Activated CD4-positive, alpha-beta T cell treated with anti-CD3 and anti-CD28 coated beads for 36 hours (primary cell): ENCODE measurements around the gene TJP3. TPM values are rescaled to one million over a fixed set of nuclear protein-coding genes. Genes with fewer than 3 reads are reported as not detected.

Experiments
- ATAC-seq: fragments of 200-7000 bp; cut with Tn5 transposase; one replicate; pipeline ENCODE4 v1.10.0; 2021; ENCODE audit warnings: mild to moderate bottlenecking, moderate library complexity
- CTCF ChIA-PET: fragments of 350-600 bp; sonication (Branson Sonifier 250); formaldehyde crosslinking; loops from one replicate; lab custom pipeline; 2021; ENCODE audit warnings: antibody characterized with exemption; lab: Charles Lee
- POLR2A ChIA-PET: fragments of 350-600 bp; sonication (Branson Sonifier 250); formaldehyde crosslinking; loops from one replicate; lab custom pipeline; 2021; ENCODE audit warnings: antibody characterized with exemption, inconsistent platforms; lab: Charles Lee
- DNase-seq: peaks from one replicate; pipeline ENCODE4 v3.0.0-alpha.2; 2020
- H3K27ac Mint-ChIP-seq: one replicate; pipeline ENCODE4 v1.8.0; 2021; ENCODE audit warnings: mixed read lengths
- H3K27me3 Mint-ChIP-seq: one replicate; pipeline ENCODE4 v1.8.0; 2021; ENCODE audit warnings: mixed read lengths
- H3K36me3 Mint-ChIP-seq: one replicate; pipeline ENCODE4 v1.8.0; 2021; ENCODE audit warnings: low read depth, mixed read lengths
- H3K4me1 Mint-ChIP-seq: one replicate; pipeline ENCODE4 v1.8.0; 2021; ENCODE audit warnings: mixed read lengths
- H3K4me3 Mint-ChIP-seq: one replicate; pipeline ENCODE4 v1.8.0; 2021; ENCODE audit warnings: mild to moderate bottlenecking, moderate library complexity, mixed read lengths
- H3K9me3 Mint-ChIP-seq: one replicate; pipeline ENCODE4 v1.8.0; 2021; ENCODE audit warnings: low read depth, mixed read lengths
- intact Hi-C, 2 experiments: fragments of 100-400 bp; cut with DNase I in 1 of 2; cut with micrococcal nuclease in 1 of 2; formaldehyde crosslinking; loops; one replicate each; pipeline versions ENCODE4 v1.14.2 to v1.15.1; 2022 to 2024; cut with DNase I, micrococcal nuclease
- total RNA-seq, 2 experiments: library from RNA; stranded (reverse); gene quantifications; one replicate each; pipeline ENCODE4 v1.2.3, GENCODE V29; 2021

The TJP3 gene
- total RNA-seq, 2 experiments from 2014 or later: 1.0 to 2.7 TPM

DNA sequence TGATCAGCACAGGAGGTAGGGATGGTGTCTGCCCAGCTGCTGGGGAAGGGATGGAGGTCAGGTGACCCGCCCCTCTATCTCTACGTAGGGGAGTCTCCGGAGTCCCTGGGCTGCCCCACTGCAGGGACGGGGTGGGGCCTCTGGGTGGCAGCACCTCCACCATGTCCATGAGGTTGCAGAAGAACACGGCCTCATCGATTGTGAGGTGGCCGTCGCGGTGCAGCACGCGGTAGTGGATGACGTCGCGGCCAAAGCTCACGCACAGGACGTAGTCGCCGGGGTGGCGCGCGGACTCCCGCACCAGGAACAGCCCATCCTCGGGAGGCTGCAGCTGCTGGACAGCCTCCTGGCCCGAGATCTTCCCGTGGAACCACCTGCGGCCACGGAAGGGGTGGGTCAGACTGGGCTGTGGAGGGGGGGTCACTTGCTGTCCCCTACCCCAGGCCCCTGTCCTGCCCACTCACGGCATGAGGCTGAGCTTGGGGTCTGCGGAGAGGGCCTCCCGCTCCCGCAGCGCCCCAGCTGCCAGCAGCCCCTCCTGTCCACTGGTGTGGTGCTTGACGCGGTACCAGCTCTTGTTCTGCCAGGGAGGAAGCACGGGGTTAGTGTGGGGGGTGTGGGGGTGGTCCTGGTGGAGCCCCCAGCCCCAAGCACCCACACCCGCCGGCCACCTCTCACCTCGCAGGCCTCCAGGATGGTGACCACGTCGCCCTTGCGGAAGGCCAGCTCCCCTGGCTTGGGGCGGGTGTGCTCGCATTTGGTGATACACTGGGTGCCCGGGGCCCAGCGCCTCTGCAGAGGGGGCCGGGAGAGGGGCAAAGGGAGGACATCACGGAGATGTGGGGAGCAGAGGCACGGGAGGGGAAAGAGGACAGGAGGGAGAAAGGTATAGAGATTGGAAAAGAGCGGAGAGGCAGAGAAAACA is 75.7 kb downstream of the TJP3 start:
- no peak overlapping the region for H3K27ac Mint-ChIP-seq

DNA sequence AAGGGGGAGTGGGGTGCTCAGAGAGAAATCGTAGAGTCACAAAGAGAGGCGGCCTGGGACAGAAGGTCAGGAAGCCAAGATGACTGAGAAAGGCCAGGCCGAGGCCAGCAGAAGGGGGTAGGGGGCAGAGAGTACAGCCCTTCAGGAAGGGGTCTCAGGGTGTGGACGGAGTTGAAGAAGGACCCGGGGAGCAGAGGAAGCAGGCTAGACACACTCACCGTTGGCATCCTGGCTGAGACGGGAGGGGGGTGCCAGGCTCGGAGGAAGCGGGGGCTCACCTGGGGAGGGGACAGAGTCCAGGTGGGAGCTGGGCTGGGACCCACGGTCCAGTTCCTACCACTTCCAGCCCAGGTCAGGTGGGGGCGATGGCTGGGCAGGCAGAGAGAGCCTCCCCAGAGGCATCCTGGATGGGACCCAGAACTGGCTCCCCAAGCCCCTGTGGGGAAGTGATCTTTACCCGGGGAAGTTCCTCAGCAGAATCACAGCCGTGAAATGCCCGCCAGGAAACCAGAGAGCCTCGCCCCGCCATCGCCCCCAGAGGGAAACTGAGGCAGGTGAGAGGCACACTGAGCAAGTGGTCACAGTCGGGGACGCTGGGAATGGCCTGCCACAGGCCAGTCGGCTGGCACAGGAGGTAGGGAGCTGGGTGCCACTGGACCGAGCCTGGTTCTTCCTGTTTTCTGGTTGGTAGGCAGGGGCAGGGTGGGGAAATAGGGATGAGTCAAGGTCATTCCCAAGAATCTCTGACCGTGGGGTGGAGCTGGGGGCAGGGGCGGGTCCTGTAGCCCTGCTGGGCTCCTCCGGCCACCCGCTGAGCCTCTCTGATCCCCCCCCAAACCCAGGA is 76.6 kb downstream of the TJP3 start:
- peaks cover 26% of the 10 kb centered on the region for H3K36me3 Mint-ChIP-seq
- H3K4me1 Mint-ChIP-seq: peaks cover 3% of the 10 kb centered on the region
- ChIA-PET POLR2A (interaction anchor here (0.8 kb wide), 1 partner anchor 22 kb away, joined by 4 read pairs; the partner anchor contains the start of gene MRPL54), CTCF (interaction anchor here (0.5 to 1.9 kb wide), 6 partner anchors 22 to 618 kb away, joined by 3 to 6 read pairs (median 4); partner anchors contain the start of genes CHAF1A and MRPL54)
- H3K4me3 Mint-ChIP-seq: peak overlapping the region; percentile 80
- DNase-seq (no peak), ATAC-seq (no peak)
- intact Hi-C loops: loop anchor here (1.0 to 5.0 kb wide), 3 partner anchors 37 to 187 kb away; partner anchors contain the start of gene DAPK3 (in 1 of the 2)
- peak overlapping the region; percentile 75 for H3K27ac Mint-ChIP-seq
- peaks cover 13% of the 10 kb centered on the region for H3K9me3 Mint-ChIP-seq
- no peaks in the 10 kb centered on the region for H3K27me3 Mint-ChIP-seq

More for the DNA sequence above, 75.7 kb downstream of the TJP3 start:
- ChIA-PET CTCF (interaction anchor here (0.5 to 1.9 kb wide), 5 partner anchors 21 to 58 kb away, joined by 3 to 6 read pairs (median 3); partner anchors contain the start of gene MRPL54), POLR2A (interaction anchor here (0.7 to 0.8 kb wide), 2 partner anchors 15 to 21 kb away, joined by 3 to 4 read pairs; partner anchors contain the start of gene MRPL54)
- DNase-seq (peak; percentile 72), ATAC-seq (peak; percentile 65)
- H3K4me3 Mint-ChIP-seq: peak overlapping the region; percentile 80
- H3K9me3 Mint-ChIP-seq: peaks cover 13% of the 10 kb centered on the region
- intact Hi-C loops: loop anchor here in 1 of 2 experiments (5.0 kb wide), 1 partner anchor 38 kb away; no protein-coding TSS in a partner anchor
- H3K27me3 Mint-ChIP-seq: no peaks in the 10 kb centered on the region
- H3K36me3 Mint-ChIP-seq: peaks cover 26% of the 10 kb centered on the region
- H3K4me1 Mint-ChIP-seq: peaks cover 3% of the 10 kb centered on the region

DNA sequence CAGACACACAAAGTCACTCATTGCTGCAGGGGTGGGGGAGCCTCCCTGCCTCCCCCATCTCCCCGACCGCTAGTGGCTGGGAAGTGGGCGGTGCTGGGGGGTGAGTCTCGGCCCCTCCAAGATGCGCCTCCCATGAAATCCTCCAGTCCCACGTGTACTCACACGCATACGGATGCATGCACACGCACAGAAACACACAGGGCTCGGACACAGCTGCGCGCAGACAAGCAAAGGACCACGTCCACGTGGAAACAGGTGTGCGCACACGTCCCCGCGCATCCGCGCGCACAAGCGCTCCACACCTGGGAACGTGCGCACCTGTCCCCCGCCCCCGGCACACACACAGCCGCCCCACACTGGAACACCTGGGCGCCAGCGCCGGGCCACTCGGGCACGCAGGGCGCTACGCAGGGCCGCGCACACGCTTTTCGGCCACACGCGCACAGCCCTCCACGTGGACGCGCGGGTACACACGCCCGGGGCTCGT is 77.3 kb downstream of the TJP3 start:
- H3K4me1 Mint-ChIP-seq: peaks cover 3% of the 10 kb centered on the region
- intact Hi-C loops: loop anchor here in 1 of 2 experiments (1.0 to 5.0 kb wide), 2 partner anchors 37 to 187 kb away; partner anchors contain the start of gene DAPK3
- H3K4me3 Mint-ChIP-seq: peak overlapping the region; percentile 80
- ATAC-seq: peak; percentile 37
- peak overlapping the region; percentile 75 for H3K27ac Mint-ChIP-seq
- H3K27me3 Mint-ChIP-seq: no peaks in the 10 kb centered on the region
- peak; percentile 44 for DNase-seq
- H3K36me3 Mint-ChIP-seq: peaks cover 26% of the 10 kb centered on the region
- H3K9me3 Mint-ChIP-seq: peaks cover 13% of the 10 kb centered on the region
- POLR2A ChIA-PET: no interaction called here
- CTCF ChIA-PET: interaction anchor here (0.7 to 1.9 kb wide), 3 partner anchors 23 to 617 kb away, joined by 4 to 6 read pairs (median 4); partner anchors contain the start of genes CHAF1A and MRPL54

DNA sequence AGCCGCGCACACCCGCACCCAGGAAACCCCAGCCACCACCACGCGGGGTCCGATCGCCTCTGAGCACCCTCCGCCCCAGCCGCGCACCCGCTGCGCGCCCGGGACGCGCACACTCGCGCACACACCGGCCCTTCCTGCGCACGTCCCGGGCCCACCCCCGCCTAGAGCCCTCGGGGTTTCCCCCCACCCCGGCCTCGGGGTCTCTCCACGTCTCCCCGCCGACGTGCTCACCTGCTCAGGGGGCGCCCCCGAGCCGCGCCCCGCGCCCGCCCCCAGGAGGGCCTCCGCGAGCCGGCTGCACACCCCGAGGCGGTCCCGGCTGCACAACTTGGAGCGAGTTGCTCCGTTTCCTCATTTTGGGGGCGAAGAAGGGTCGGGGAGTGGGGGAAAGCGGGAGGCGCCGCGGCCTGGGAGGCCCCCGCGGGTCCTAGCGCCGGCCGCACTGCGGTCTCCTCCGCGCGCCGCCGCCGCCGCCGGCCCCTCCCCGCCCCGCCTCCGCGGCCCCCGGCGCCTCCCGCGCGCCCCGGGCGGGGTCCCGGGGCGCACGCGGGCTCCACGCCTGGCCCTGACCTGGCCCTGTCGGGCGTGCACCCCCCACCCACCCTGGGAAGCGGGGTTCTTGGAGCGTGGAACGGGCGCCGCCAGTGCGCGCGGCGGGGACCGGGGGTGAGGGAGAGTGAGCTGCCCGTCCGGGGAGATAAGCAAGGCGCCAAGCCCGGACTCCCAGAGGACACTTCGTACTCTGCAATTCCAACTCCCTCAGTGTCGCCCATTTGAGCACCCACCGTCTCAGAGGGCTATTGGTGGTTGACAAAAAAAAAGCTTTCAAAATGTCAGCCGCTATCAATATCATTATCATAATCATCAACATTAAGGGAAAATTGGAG is 78.0 kb downstream of the TJP3 start, which contains the start of gene MATK:
Gene MATK (minus strand): TSS at position 444 of the 887 bp plus-strand sequence. CDS start 1,246 bp downstream, outside the sequence.
- POLR2A ChIA-PET: no interaction called here
- CTCF ChIA-PET: interaction anchor here (0.8 to 1.1 kb wide), 2 partner anchors 24 to 35 kb away, joined by 3 to 4 read pairs; partner anchors contain the start of gene MRPL54
- H3K4me3 Mint-ChIP-seq: peak within 1 kb of the TSS; percentile 80
- H3K27ac Mint-ChIP-seq: peak within 1 kb of the TSS; percentile 75
- no peaks in the 10 kb centered on the region for H3K27me3 Mint-ChIP-seq
- intact Hi-C loops: loop anchor here in 1 of 2 experiments (1.0 to 5.0 kb wide), 2 partner anchors 36 to 186 kb away; partner anchors contain the start of gene DAPK3
- ATAC-seq: peak; percentile 48
- DNase-seq: peak; percentile 50
- H3K4me1 Mint-ChIP-seq: peaks cover 3% of the 10 kb centered on the region
- peaks cover 13% of the 10 kb centered on the region for H3K9me3 Mint-ChIP-seq
- H3K36me3 Mint-ChIP-seq: peaks cover 22% of the 10 kb centered on the region

DNA sequence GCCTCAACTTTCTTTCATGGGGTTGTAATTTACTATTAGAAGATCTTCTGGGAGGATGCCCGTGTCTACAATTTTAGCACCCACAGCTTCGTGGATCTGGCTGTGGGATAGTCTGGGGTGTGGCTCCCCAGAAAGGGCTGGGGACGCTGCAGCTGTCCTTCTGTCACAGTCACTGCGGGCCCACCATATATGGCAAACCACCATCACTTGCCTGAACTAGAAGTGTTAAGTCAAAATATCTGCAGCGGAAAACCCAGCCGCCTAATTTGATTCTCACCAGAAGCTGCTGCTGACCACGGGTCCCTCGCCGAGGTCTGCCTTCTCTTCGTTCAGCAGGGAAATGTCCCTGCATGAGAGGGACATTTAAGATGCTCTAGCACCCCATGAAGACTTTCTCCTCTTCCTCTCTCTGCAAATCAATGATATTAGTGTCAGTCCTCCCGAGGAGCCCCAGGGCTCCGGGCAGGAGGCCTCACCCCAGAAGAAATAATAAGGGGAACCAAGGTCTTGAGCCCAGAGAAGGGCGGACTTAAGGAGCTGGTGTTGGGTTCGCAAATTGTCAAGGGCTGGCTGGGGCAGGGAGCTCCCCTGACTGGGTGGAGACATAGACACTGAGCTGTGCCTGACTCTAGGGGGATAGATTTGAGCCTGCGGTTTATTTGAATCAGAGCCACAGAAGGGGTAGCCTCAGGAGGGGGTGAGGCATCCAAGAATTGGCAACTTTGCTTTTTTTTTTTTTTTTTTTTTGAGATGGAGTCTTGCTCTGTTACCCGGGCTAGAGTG is 81.0 kb downstream of the TJP3 start:
- POLR2A ChIA-PET: no interaction called here
- Mint-ChIP-seq H3K27me3 (no peaks in the 10 kb centered on the region), H3K9me3 (no peaks in the 10 kb centered on the region)

GRCh38 chr19:3790209-3790734 is 82.1 kb downstream of the TJP3 start:
- Mint-ChIP-seq H3K4me3 (no peak overlapping the region), H3K27me3 (no peaks in the 10 kb centered on the region), H3K27ac (no peak overlapping the region), H3K36me3 (no peaks in the 10 kb centered on the region), H3K9me3 (no peaks in the 10 kb centered on the region), H3K4me1 (no peaks in the 10 kb centered on the region)
- intact Hi-C loops: no loop called here
- POLR2A ChIA-PET: no interaction called here
- CTCF ChIA-PET: interaction anchor here (0.7 to 1.9 kb wide), 3 partner anchors 19 to 433 kb away, joined by 3 to 5 read pairs (median 4); no protein-coding TSS in a partner anchor
- no peak for ATAC-seq
- DNase-seq: no peak

More for the DNA sequence above, 81.0 kb downstream of the TJP3 start:
- H3K4me3 Mint-ChIP-seq: no peak overlapping the region
- ATAC-seq (no peak), DNase-seq (no peak)
- peaks cover 2% of the 10 kb centered on the region for H3K36me3 Mint-ChIP-seq
- intact Hi-C loops: loop anchor here in 1 of 2 experiments (5.0 kb wide), 1 partner anchor 183 kb away; the partner anchor contains the start of gene DAPK3
- CTCF ChIA-PET: interaction anchor here (0.9 to 1.9 kb wide), 3 partner anchors 20 to 33 kb away, joined by 4 to 5 read pairs (median 4); no protein-coding TSS in a partner anchor
- H3K27ac Mint-ChIP-seq: no peak overlapping the region
- peaks cover 3% of the 10 kb centered on the region for H3K4me1 Mint-ChIP-seq

DNA sequence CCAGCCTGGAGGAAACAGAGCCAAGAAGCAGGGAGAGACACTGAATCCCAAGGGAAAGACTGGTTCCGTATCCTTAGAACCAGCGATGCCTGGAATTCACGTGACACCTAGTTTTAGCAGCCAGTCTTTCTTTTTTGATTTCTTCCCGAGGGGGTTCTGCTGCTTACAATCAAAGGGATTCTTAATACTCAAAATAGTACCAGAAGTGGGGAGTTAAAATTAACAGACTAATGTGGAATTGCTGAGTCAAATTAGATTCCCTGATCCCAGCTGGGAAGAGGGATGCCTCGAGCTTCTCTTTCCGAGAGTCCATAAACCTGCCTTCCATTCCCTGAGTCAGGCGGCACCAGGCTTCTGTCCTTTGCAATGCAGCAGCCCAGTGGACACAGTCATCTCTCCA is 82.8 kb downstream of the TJP3 start:
- Mint-ChIP-seq H3K27me3 (no peaks in the 10 kb centered on the region), H3K27ac (no peak overlapping the region), H3K4me3 (no peak overlapping the region), H3K36me3 (no peaks in the 10 kb centered on the region), H3K4me1 (no peaks in the 10 kb centered on the region), H3K9me3 (no peaks in the 10 kb centered on the region)
- DNase-seq (no peak), ATAC-seq (no peak)
- intact Hi-C loops: no loop called here
- CTCF ChIA-PET: interaction anchor here (1.9 kb wide), 1 partner anchor 31 kb away, joined by 5 read pairs; no protein-coding TSS in a partner anchor
- POLR2A ChIA-PET: no interaction called here

- no peak overlapping the region for H3K27ac Mint-ChIP-seq
- ChIA-PET POLR2A (no interaction called here), CTCF (no interaction called here)
- H3K36me3 Mint-ChIP-seq: no peaks in the 10 kb centered on the region
- peaks cover 9% of the 10 kb centered on the region for H3K9me3 Mint-ChIP-seq
- intact Hi-C loops: no loop called here
- no peak for DNase-seq
- no peaks in the 10 kb centered on the region for H3K4me1 Mint-ChIP-seq
- no peak for ATAC-seq
- no peak overlapping the region for H3K4me3 Mint-ChIP-seq
- no peaks in the 10 kb centered on the region for H3K27me3 Mint-ChIP-seq
These were observed 83.9 kb downstream of the TJP3 start for GRCh38 chr19:3792114-3792513.

DNA sequence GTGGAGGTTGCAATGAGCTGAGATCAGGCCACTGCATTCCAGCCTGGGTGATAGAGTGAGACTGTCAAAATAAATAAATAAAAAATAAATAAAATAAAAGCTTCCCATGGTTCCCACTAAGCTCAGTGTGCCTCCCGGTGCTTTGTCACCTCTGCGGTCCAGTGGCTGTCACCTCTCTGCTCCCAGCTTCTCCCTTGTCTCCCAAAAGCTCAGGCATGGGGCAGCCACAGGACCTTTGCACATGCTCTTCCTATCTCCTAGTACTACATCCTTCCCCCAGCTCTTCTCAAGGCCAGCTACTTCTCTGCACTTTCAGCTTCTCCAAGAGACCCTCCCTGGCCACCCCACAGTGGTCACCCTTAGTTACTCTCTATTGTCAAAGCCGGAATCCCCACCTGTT is 85.6 kb downstream of the TJP3 start:
- ChIA-PET POLR2A (no interaction called here), CTCF (interaction anchor here (1.3 kb wide), 1 partner anchor 29 kb away, joined by 4 read pairs; no protein-coding TSS in a partner anchor)
- no peaks in the 10 kb centered on the region for H3K27me3 Mint-ChIP-seq
- ATAC-seq (no peak), DNase-seq (no peak)
- H3K4me3 Mint-ChIP-seq: no peak overlapping the region
- intact Hi-C loops: no loop called here
- peaks cover 9% of the 10 kb centered on the region for H3K9me3 Mint-ChIP-seq
- H3K27ac Mint-ChIP-seq: no peak overlapping the region
- H3K4me1 Mint-ChIP-seq: peaks cover 5% of the 10 kb centered on the region
- H3K36me3 Mint-ChIP-seq: no peaks in the 10 kb centered on the region
